Measurements from ENCODE around the gene KDM6A.

Gene KDM6A

DNA sequence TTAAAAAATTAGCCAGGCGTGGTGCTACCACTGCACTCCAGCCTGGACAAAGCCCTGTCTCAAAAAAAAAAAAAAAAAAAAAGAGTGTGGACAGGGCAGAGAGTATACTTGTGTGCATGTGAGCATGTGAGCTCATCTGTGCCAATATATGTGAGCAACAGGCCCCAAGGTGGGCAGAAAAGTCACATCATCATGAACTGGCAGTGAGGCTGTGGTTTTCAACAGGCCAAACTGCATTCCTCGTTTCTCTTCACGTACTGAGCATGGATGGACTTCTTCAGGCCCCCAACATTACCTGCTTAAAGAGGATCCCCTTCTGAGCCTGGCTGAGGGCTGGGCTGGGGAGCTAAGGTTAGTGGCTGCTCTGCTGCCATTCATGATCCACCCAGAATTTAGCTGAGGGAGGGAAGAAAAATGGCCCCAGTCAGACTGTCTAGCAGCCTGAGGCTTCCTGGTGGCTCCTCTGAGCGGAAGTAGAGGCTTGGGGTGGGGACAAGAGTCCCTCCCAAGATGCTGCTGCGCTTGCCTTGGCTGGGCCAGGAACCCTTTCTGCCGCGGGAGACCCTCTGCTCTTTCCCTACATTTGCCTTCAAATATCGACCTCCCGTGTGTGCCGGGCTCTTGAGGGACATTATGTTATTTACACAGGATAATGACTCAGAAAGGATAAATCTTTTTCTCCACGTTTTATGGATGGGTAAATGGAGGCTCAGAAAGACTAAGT, 272.7 kb downstream of the KDM6A start:
- DNase-seq (ENCODE audit: low read depth): no peak
- TF ChIP-seq, protein P1, sequence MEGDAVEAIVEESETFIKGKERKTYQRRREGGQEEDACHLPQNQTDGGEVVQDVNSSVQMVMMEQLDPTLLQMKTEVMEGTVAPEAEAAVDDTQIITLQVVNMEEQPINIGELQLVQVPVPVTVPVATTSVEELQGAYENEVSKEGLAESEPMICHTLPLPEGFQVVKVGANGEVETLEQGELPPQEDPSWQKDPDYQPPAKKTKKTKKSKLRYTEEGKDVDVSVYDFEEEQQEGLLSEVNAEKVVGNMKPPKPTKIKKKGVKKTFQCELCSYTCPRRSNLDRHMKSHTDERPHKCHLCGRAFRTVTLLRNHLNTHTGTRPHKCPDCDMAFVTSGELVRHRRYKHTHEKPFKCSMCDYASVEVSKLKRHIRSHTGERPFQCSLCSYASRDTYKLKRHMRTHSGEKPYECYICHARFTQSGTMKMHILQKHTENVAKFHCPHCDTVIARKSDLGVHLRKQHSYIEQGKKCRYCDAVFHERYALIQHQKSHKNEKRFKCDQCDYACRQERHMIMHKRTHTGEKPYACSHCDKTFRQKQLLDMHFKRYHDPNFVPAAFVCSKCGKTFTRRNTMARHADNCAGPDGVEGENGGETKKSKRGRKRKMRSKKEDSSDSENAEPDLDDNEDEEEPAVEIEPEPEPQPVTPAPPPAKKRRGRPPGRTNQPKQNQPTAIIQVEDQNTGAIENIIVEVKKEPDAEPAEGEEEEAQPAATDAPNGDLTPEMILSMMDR (IDR thresholded peaks at IDR 0.05; ENCODE audit: low read length, missing control alignments): no peak
- no peak overlapping the region for H3K4me3 ChIP-seq (replicated peaks; ENCODE audit: low read depth, low read length)

DNA sequence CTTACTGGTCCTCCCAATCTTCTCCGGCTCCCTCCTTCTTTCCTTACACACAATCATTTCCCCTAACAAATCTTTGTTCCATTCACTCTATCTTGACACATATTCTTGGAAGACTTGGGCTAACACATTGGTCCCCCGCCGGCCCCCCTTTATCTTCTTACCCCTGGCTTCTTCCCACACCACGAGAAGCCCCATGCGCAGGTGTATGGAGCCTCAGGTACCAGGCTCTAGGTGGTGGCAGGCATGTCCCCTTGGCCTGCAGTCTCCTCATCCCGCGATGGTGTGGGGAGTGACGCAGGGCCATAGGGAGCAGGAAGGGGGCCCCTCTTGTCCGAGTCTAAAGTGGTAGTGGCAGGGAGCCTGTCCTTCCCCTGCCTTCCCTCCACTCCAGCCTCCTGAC, 277.8 kb downstream of the KDM6A start:
- TF ChIP-seq, protein P1 (IDR thresholded peaks at IDR 0.05; ENCODE audit: low read length, missing control alignments): no peak
- no peak for DNase-seq (ENCODE audit: low read depth)
- H3K4me3 ChIP-seq (replicated peaks; ENCODE audit: low read depth, low read length): no peak overlapping the region

DNA sequence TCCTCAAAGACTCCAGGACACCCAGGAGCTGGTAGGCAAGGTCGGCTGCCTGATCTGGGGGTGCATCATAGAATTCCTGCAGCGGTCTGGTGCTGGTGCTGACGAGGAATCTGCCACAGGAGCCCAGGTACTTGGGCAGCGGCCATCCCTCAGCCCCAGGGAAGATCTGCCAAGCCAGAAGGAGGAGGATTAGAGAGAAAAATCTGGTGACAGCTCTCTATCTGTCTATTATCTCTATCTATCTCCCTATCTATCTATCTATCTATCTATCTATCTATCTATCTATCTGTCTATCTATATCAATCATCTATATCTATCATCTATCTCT, 281.0 kb downstream of the KDM6A start:
- no peak for DNase-seq (ENCODE audit: low read depth)
- no peak overlapping the region for H3K4me3 ChIP-seq (replicated peaks; ENCODE audit: low read depth, low read length)
- TF ChIP-seq, protein P1 (IDR thresholded peaks at IDR 0.05; ENCODE audit: low read length, missing control alignments): no peak

DNA sequence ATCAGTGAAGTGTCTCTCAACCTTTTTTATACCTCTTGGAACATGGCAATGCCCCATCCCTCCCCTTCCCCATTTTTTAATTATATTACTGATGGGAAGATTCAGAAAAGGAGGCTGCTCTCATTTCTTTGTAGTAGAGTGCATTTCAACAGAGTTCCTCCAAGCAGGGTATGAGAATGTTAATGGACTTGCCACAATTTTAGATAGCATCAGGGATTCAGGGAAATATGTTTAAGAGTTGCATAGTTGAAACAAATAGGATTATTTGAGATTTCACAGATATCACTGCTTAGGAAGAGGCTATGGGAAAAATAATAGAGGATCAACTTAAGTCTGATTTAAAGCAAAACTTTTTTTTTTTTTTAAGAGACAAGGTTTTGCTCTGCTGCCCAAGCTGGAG, 281.5 kb downstream of the KDM6A start:
- TF ChIP-seq, protein P1 (IDR thresholded peaks at IDR 0.05; ENCODE audit: low read length, missing control alignments): no peak
- no peak overlapping the region for H3K4me3 ChIP-seq (replicated peaks; ENCODE audit: low read depth, low read length)

DNA sequence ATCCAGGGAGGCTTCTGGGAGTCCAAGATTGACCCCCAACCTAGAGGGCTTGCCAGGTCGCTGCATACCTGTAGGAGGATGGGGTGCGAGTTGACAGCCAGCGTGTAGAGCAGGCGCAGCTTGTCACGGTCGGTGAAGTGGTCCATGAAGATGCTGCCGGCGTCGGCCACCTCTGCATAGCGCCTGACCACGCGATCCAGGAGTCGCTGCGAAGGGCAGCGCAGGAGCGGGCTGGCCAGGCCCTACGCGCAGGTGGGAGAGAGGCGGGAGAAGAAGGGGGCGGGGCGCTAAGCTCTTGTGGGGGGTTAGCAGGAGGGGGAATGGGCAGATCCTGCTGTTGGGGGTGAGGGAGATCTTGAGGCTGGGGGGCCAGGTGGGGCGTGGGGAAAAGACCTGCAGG, 284.7 kb downstream of the KDM6A start:
- TF ChIP-seq, protein P1 (IDR thresholded peaks at IDR 0.05; ENCODE audit: low read length, missing control alignments): no peak
- H3K4me3 ChIP-seq (replicated peaks; ENCODE audit: low read depth, low read length): no peak overlapping the region
- no peak for DNase-seq (ENCODE audit: low read depth)

More for the DNA sequence above, 281.5 kb downstream of the KDM6A start:
- DNase-seq (ENCODE audit: low read depth): no peak
